OCI-LY1 (cell line): ENCODE measurements around the gene SLC12A4.

Source experiments
- CTCF ChIP-seq: fragments of 200-600 bp; sonication (generic), shearing (Covaris generic); IDR thresholded peaks from 2 replicates; pipeline ENCODE4 v1.5.1; 2017; ENCODE audit warnings: mild to moderate bottlenecking, antibody characterized with exemption, low read length, moderate library complexity, mixed read lengths
- EZH2 ChIP-seq: fragments of 200-600 bp; sonication (generic), shearing (Covaris generic); IDR thresholded peaks from 2 replicates; pipeline ENCODE4 v1.8.0; 2017; ENCODE audit warnings: borderline replicate concordance, mixed run types, mild to moderate bottlenecking, antibody characterized with exemption, low read length, moderate library complexity, mixed read lengths

- TF ChIP-seq CTCF, result no peak
- no peak for TF ChIP-seq EZH2
Observed at GRCh38 chr16:67999985-68000384, 31.5 kb upstream of the SLC12A4 start.
